ENCODE measurements around the gene NT5C3A.

Gene NT5C3A

DNA sequence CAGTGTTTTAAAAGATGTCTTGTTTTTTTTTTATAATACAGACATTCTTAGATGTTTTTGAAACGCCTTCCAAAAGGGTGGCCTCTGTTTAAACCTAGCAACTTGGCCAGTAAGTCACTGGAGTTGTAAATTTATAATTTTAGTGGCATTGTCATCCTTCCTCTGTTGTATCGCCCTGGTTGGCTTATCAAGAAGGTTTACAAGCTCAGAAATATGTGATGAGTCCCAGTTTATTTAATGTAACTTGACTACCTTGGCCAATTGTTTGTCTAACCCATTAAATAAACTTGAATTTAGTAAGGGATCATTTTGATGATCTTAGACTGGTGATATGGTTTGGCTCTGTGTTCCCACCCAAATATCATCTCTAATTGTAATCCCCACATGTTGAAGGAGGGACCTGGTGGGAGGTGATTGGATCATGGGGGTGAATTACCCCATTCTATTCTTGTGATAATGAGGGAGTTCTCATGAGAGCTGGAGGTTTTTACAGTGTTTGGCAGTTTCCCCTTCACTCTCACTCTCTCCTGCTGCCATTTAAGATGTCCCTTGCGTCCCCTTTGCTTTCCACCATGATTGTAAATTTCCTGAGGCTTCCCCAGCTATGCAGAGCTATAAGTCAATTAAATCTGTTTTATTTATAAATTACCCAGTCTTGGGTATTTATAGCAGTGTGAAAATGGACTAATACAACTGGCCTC lies 13.4 kb upstream of the NT5C3A start:
- no peak for DNase-seq

GRCh38 chr7:33073243-33073642 lies 10.7 kb upstream of the NT5C3A start:
- DNase-seq, result no peak

- DNase-seq, result no peak
Measured at GRCh38 chr7:33072471-33072870, 9.9 kb upstream of the NT5C3A start.

DNA sequence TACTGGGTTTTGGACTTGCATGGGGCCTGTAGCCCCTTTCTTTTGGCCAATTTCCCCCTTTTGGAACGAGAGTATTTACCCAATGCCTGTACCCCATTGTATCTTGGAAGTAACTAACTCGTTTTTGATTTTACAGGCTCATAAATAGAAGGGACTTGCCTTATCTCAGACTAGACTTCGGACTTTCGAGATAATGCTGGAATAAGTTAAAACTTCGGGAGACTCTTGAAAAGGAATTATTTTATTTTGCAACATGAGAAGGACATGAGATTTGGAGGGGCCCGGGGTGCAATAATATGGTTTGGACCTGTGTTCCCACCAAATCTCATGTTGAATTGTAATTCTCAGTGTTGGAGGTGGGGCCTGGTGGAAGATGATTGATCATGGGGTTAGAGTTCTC lies 8.3 kb upstream of the NT5C3A start:
- no peak for DNase-seq

DNA sequence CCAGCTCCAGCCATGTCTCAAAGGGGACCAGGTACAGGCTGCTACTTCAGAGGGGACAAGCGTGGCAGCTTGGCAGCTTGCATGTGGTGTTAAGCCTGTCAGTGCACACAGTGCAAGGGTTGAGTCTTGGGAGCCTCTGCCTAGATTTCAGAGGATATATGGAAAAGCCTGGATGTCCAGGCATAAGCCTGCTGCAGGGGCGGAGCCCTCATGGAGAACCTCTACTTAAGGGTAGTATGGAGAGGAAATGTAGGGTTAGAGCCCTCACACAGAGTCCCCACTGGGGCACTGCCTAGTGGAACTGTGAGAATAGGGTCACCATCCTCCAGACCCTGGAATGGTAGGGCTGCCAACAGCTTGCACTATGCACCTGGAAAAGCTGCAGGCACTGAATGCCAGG lies 7.7 kb upstream of the NT5C3A start:
- no peak for DNase-seq

DNA sequence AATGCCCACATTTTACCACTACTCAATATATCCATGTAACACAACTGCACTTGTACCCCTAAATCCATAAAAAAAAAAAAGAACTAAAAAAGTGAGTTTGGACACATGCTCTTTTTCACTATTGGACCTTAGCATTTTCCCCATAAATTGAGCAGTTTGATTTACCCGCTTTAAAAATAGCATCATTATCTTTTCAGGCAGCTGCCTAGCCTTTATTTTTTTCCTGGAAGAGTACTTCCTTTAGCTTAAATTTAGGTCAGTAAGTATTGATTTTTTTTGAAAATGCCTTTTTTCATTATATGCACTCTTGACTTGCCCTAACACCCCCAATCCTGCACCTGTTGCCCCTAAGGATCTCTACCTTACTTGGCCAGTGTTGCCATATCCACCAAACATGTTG lies 5.3 kb upstream of the NT5C3A start:
- DNase-seq, result no peak

- no peak for DNase-seq
Measured at GRCh38 chr7:33066771-33067170, 4.2 kb upstream of the NT5C3A start.

DNA sequence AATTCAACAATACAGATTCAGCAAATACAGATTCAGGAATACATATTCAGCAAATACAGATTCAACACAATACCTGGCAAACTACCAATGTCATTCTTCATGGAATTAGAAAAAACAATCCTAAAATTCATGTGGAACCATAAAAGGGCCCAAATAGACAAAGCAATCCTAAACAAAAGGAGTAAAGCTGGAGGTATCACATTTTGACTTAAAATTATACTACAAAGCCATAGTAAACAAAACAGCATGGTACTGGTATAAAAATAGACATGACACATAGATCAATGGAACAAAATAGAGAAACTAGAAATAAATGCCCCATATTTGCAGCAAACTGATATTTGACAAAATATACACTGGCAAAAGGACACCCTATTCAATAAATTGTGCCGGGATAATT lies 3.4 kb upstream of the NT5C3A start:
- DNase-seq, result no peak

- DNase-seq, result peak; percentile 93 to 95
Measured at GRCh38 chr7:33062782-33063443, 337 bp upstream of the NT5C3A start.

DNA sequence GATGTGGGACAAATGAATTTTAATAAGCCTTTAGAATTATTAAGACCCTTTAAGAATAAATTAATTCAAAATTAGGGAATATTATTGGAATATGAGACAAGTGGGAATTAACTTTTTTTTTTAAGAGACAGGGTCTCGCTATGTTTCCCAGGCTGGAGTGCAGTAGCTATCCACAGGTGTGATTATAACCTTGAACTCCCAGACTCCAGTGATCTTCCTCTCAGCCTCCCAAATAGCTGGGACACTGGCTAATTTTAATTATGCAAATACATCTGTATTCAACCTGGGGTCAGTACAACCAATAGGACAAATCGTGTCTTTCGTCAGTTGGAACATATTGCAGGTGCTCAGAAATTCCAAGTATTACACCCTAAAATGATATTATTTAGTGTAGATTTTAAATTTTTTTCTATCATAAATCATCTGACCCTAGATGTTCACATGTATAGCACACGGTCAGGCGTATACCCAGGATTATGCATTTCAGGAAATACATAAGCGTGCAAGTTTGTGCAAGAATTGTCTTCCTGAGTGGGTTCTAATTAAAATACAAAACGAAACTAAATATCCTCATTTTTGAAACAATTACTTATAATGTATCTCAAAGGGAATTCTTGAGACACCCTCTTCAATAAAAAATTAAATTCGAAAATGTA lies 1.2 kb downstream of the NT5C3A start:
- DNase-seq, result peak; percentile 19 to 31

DNA sequence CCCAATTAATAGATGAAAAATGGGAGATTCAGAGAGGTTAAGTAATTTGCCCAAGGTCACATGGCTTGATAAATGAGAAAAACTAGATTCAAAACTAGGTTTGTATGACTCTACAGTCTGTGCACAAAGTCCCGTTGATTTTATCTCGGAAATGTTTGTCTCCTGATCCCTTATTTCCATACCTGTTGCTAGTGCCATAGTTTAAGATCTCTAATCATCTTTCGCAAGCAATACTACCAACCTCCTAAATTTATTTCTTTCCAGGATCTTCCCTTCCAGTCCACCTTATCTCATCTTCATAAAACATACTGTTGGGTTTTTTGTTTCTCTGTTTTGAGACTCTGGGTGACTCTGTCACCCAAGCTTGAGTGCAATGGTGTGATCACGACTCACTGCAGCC lies 2.9 kb downstream of the NT5C3A start:
- DNase-seq, result no peak

- no peak for DNase-seq
Measured at GRCh38 chr7:33055158-33055557, 7.4 kb downstream of the NT5C3A start.

- DNase-seq, result peak in 1 of 2 donors; percentile 20
Measured at GRCh38 chr7:33054261-33054964, 8.2 kb downstream of the NT5C3A start.

DNA sequence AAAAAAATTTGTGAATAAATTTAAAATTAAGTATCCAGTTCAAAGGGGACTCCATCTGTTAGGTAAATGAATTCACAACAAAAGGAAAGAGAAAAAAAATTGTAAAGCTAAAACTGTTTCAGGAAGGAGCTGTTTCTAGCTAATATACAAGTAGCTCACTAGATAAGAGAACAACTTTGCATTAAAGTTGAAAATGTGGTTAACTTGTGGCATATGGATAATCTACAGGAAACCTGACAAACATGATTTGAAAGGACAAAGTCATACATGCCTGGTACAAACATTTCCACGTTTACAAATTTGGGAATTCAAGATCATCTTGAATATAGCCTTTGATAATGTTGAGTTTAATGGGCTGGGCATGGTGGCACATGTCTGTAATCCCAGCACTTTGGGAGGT lies 8.9 kb downstream of the NT5C3A start:
- DNase-seq, result no peak

DNA sequence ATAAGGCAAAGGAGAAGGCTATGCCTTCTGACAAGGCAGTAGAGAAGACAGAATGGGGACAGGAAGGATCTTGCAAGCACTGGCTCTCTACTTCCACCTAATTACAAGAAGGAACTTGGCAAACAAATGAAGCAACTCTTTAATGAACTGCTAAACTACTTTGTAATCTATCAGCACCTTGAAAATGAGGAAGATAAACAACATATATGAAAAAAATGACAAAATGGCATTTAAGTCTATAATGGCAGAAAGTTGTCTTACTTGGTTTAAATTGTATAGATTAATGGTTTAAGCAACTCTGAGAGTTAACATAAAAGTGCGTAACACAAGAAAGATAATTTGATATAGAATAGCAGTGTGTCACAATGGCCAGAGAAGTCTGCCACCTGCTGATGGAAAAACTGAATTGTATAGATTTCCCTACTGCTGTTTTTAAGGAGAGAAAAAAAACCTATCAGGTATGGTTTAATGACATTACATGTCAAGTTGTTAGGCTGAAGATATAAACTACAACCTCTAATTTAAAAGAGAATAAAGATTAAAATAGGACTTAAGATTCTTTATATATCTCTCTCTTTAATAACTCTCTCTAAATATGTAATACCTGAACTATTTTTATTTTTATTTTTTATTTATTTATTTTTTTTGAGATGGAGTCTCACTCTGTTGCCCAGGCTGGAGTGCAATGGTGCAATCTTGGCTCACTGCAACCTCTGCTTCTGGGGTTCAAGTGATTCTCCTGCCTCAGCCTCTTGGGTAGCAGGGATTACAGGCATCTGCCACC lies 11.8 kb downstream of the NT5C3A start:
- DNase-seq, result peak; percentile 70 to 86

DNA sequence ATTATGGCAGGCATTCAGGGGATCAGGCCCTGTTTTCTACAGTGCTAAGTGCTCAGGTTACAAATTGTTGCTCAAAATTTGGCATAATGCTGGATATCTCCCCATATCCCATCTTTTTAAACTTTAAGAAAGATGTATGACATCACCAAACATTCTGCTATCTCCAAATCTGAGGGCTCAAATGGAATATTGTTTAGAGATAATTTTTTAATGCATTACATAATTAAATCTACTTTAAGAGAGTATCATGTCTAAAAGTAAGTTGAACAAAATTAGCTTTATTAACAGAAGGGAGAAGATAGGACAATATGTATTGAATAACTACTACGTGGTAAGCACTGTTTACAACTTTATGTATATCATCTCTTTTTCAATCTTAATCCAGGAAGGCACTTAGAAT lies 13.9 kb downstream of the NT5C3A start:
- DNase-seq, result no peak

DNA sequence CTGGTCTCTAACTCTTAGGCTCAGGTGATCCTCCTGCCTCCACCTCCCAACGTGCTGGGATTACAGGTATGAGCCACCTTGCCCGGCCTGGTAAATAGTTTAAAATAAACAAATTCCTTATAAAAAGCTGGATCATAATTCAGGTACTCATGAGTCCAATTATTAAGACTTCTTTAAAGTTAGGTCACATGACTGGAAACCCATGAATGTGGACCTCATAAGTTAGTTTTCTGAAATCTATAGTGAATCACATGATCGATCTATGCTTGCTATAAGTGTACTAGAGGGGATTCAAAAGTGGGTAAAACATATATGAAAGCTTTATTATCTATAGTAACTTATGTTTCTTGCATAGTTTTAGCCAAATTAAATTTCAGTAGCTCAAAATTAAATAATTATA lies 14.3 kb downstream of the NT5C3A start:
- no peak for DNase-seq

GRCh38 chr7:33044986-33045385 lies 17.6 kb downstream of the NT5C3A start:
- DNase-seq, result no peak

DNA sequence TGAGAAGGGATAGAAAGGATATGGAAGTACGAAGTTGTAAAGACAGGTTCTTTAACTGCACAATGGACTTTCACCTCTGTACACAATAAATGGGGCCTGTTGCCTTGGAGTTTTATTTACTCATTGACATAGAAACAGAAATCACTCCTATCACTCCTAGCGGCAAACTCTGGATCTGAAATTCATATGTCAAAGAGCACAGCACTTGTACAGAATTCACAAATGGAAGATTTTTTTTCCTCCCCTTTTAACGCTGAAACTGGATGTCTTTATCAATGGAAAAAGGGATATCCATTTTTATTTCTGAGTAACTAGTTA lies 18.2 kb downstream of the NT5C3A start:
- no peak for DNase-seq

GRCh38 chr7:33043501-33044400 lies 18.8 kb downstream of the NT5C3A start:
- no peak for DNase-seq

- no peak for DNase-seq
Measured at GRCh38 chr7:33041631-33042428, 20.7 kb downstream of the NT5C3A start.
